Right lung (tissue), 5 donors: ENCODE data around the gene OR10J1. TPM values are rescaled to one million over a fixed set of nuclear protein-coding genes. Genes with fewer than 3 reads are reported as not detected.

Experiments
- polyA plus RNA-seq, 5 donors: library from polyadenylated mRNA; unstranded; fragments of 120-200 nt; gene quantifications; one replicate each; pipeline versions ENCODE4 v1.2.1 to v1.2.3, GENCODE V29; 2013; ENCODE audit warnings: inconsistent platforms in 1 of 5, low replicate concordance in 1 of 5; ENCODE audit not compliant: insufficient read length in 5 of 5, insufficient read depth in 1 of 5

The OR10J1 gene
- polyA plus RNA-seq, 5 donors, result 0.03 to 0.08 (median 0.05) TPM; not detected in 2

Other genes starting within 250 kb of the OR10J1 start
- 1 to 10 TPM; 4.2 to 6.8 (median 4.5) TPM for gene ACKR1, start 234.8 kb upstream of the OR10J1 start, polyA plus RNA-seq
- 1 to 10 TPM in 3 of 5 donors, under 1 TPM in 2; 0.59 to 1.5 (median 1.0) TPM for gene FCER1A, start 137.4 kb upstream of the OR10J1 start, polyA plus RNA-seq
- not detected for gene OR10J4, start 7.5 kb upstream of the OR10J1 start, polyA plus RNA-seq
- gene OR10J5, start 96.3 kb downstream of the OR10J1 start, polyA plus RNA-seq, result not detected
- not detected for gene APCS, start 148.1 kb downstream of the OR10J1 start, polyA plus RNA-seq